Breast epithelium (tissue), 3 donors: ENCODE results near the gene TDG.

Source experiments
- POLR2A ChIP-seq: fragments of 450-650 bp; IDR thresholded peaks from one replicate; pipeline ENCODE4 v1.6.1; 2016; ENCODE audit warnings: antibody characterized with exemption, mild to moderate bottlenecking, moderate library complexity
- POLR2AphosphoS5 ChIP-seq, 3 donors: sonication (generic); formaldehyde crosslinking; IDR thresholded peaks; one replicate each; pipeline ENCODE4 v1.6.1; 2017; ENCODE audit warnings: antibody characterized with exemption in 3 of 3
- TF ChIP-seq, protein P1 (sequence below), 3 donors: fragments of 450-650 bp; IDR thresholded peaks; one replicate each; pipeline ENCODE4 v1.5.1; 2016 to 2017; ENCODE audit warnings: antibody characterized with exemption in 3 of 3, mild to moderate bottlenecking in 3 of 3, moderate library complexity in 3 of 3

DNA sequence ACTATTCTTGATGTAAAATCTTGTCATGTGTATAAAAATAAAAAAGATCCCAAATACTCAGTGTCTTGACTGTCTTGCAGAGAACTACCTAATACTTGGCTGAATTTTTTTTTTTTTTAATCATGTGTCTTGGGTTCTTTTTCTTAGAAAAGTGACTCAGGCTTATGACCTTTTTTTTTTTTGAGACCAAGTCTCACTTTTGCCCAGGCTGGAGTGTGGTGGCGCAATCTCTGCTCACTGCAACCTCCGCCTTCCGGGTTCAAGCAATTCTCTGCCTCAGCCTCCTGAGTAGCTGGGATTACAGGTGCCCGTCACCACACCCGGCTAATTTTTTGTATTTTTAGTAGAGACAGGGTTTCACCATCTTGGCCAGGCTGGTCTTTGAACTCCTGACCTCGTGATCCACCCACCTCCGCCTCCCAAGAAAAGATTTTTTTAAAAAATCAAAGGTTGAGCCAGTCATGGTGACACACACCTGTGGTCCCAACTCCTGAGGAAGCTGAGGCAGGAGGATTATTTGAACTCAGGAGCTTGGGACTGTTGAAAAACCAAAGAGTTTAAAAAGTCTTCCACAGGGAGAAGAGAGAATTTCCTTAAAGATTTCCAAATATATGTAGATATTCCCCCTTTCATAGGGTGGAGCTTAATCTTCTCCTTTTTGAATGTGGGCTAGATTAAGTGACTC is 17.7 kb upstream of the TDG start:
- TF ChIP-seq, protein P1, sequence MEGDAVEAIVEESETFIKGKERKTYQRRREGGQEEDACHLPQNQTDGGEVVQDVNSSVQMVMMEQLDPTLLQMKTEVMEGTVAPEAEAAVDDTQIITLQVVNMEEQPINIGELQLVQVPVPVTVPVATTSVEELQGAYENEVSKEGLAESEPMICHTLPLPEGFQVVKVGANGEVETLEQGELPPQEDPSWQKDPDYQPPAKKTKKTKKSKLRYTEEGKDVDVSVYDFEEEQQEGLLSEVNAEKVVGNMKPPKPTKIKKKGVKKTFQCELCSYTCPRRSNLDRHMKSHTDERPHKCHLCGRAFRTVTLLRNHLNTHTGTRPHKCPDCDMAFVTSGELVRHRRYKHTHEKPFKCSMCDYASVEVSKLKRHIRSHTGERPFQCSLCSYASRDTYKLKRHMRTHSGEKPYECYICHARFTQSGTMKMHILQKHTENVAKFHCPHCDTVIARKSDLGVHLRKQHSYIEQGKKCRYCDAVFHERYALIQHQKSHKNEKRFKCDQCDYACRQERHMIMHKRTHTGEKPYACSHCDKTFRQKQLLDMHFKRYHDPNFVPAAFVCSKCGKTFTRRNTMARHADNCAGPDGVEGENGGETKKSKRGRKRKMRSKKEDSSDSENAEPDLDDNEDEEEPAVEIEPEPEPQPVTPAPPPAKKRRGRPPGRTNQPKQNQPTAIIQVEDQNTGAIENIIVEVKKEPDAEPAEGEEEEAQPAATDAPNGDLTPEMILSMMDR (IDR thresholded peaks at IDR 0.05) = no peak
- TF ChIP-seq POLR2A (no peak), POLR2AphosphoS5 (IDR thresholded peaks at IDR 0.05) (no peak)
